ENCODE measurements around the gene THEMIS. TPM values are rescaled to one million over a fixed set of nuclear protein-coding genes. Genes with fewer than 3 reads are reported as not detected.
"Not testable (repeated sequence)": the region's sequence is repeated elsewhere in the genome, so short reads cannot be mapped to it uniquely, and the experiment has no call there.

THEMIS gene
- total RNA-seq: 5.6 TPM

GRCh38 chr6:127900935-127901334, at the start of gene THEMIS:
Gene THEMIS (minus strand): TSS chr6:127901058. CDS start chr6:127900932, 126 bp downstream.
- DNase-seq (ENCODE audit: low spot score): no peak

- DNase-seq (ENCODE audit: low spot score): no peak
Measured at GRCh38 chr6:127949251-127949650, 48.4 kb upstream of the THEMIS start.

GRCh38 chr6:127946388-127946787, 45.5 kb upstream of the THEMIS start:
- DNase-seq (ENCODE audit: low spot score): no peak

GRCh38 chr6:127945434-127946097, 44.7 kb upstream of the THEMIS start:
- DNase-seq (ENCODE audit: low spot score): no peak

GRCh38 chr6:127941228-127941627, 40.4 kb upstream of the THEMIS start:
- DNase-seq (ENCODE audit: low spot score): no peak

GRCh38 chr6:127939442-127940066, 38.7 kb upstream of the THEMIS start:
- no peak for DNase-seq (ENCODE audit: low spot score)

GRCh38 chr6:127938701-127939100, 37.8 kb upstream of the THEMIS start:
- no peak for DNase-seq (ENCODE audit: low spot score)

- no peak for DNase-seq (ENCODE audit: low spot score)
Measured at GRCh38 chr6:127937747-127938146, 36.9 kb upstream of the THEMIS start.

GRCh38 chr6:127937102-127937501, 36.2 kb upstream of the THEMIS start:
- no peak for DNase-seq (ENCODE audit: low spot score)

- DNase-seq (ENCODE audit: low spot score): no peak
Measured at GRCh38 chr6:127934956-127935355, 34.1 kb upstream of the THEMIS start.

GRCh38 chr6:127933852-127934840, 33.3 kb upstream of the THEMIS start:
- no peak for DNase-seq (ENCODE audit: low spot score)

- DNase-seq (ENCODE audit: low spot score): no peak
Measured at GRCh38 chr6:127933137-127933536, 32.3 kb upstream of the THEMIS start.

GRCh38 chr6:127932708-127933107, 31.9 kb upstream of the THEMIS start:
- no peak for DNase-seq (ENCODE audit: low spot score)

- DNase-seq (ENCODE audit: low spot score): not testable (repeated sequence)
Measured at GRCh38 chr6:127926441-127926840, 25.6 kb upstream of the THEMIS start.

GRCh38 chr6:127924440-127924839, 23.6 kb upstream of the THEMIS start:
- no peak for DNase-seq (ENCODE audit: low spot score)

- DNase-seq (ENCODE audit: low spot score): no peak
Measured at GRCh38 chr6:127924031-127924430, 23.2 kb upstream of the THEMIS start.

- no peak for DNase-seq (ENCODE audit: low spot score)
Measured at GRCh38 chr6:127923135-127923534, 22.3 kb upstream of the THEMIS start.

GRCh38 chr6:127921982-127922381, 21.1 kb upstream of the THEMIS start:
- DNase-seq (ENCODE audit: low spot score): no peak

- no peak for DNase-seq (ENCODE audit: low spot score)
Measured at GRCh38 chr6:127920804-127921203, 19.9 kb upstream of the THEMIS start.

GRCh38 chr6:127918506-127919427, 17.9 kb upstream of the THEMIS start:
- no peak for DNase-seq (ENCODE audit: low spot score)

GRCh38 chr6:127917766-127918165, 16.9 kb upstream of the THEMIS start:
- no peak for DNase-seq (ENCODE audit: low spot score)
